Fibroblast of the aortic adventitia (primary cell): ENCODE measurements around the gene DTD1. TPM values are rescaled to one million over a fixed set of nuclear protein-coding genes. Genes with fewer than 3 reads are reported as not detected.

Source experiments
- DNase-seq: peaks from one replicate; pipeline ENCODE4 v3.0.0-alpha.2; 2010; ENCODE audit warnings: low read depth
- H3K4me3 ChIP-seq: 2 replicates; pipeline ENCODE4 v1.5.1; 2011; ENCODE audit warnings: low read depth, mild to moderate bottlenecking, control low read depth, low read length, moderate library complexity
- CTCF ChIP-seq: IDR thresholded peaks from 2 replicates; pipeline ENCODE4 v1.5.1; 2011; ENCODE audit warnings: mild to moderate bottlenecking, low read length, control low read depth, inconsistent platforms; ENCODE audit not compliant: insufficient read depth
- total RNA-seq: library from RNA; depleted of rRNA; stranded (reverse); fragments of >200 nt; gene quantifications from 2 replicates; pipeline ENCODE4 v1.2.3, GENCODE V29; 2012; ENCODE audit warnings: low replicate concordance

Gene DTD1
- total RNA-seq, 1 donor: 69.8 TPM

- no peak overlapping the region for H3K4me3 ChIP-seq
- no peak for TF ChIP-seq CTCF
- DNase-seq: no peak
Observed at GRCh38 chr20:18717062-18717461, 129.2 kb downstream of the DTD1 start.

GRCh38 chr20:18718129-18718528 lies 130.3 kb downstream of the DTD1 start:
- TF ChIP-seq CTCF: no peak
- H3K4me3 ChIP-seq: no peak overlapping the region
- DNase-seq: no peak

GRCh38 chr20:18719426-18719825 lies 131.6 kb downstream of the DTD1 start:
- H3K4me3 ChIP-seq: no peak overlapping the region
- DNase-seq: no peak
- TF ChIP-seq CTCF: no peak

GRCh38 chr20:18721551-18722115 lies 133.8 kb downstream of the DTD1 start:
- no peak for DNase-seq
- H3K4me3 ChIP-seq: no peak overlapping the region
- no peak for TF ChIP-seq CTCF

- no peak for DNase-seq
- no peak for TF ChIP-seq CTCF
- no peak overlapping the region for H3K4me3 ChIP-seq
Observed at GRCh38 chr20:18722371-18722770, 134.5 kb downstream of the DTD1 start.

GRCh38 chr20:18724077-18724476 lies 136.2 kb downstream of the DTD1 start:
- H3K4me3 ChIP-seq: no peak overlapping the region
- TF ChIP-seq CTCF: no peak
- no peak for DNase-seq
